H9 (cell line): ENCODE data around the gene JUP. TPM values are rescaled to one million over a fixed set of nuclear protein-coding genes. Genes with fewer than 3 reads are reported as not detected.

ENCODE experiments used
- DNase-seq: peaks from one replicate; pipeline ENCODE4 v3.0.0-alpha.2; 2017
- H2AFZ ChIP-seq: one replicate; pipeline ENCODE4 v1.6.1; 2013; ENCODE audit warnings: mild to moderate bottlenecking, low read length, control low read depth, moderate library complexity
- H2AK5ac ChIP-seq: 2 replicates; pipeline ENCODE4 v1.6.1; 2013; ENCODE audit warnings: low read length, control low read depth, mixed read lengths; ENCODE audit not compliant: insufficient read length
- H2BK120ac ChIP-seq: one replicate; pipeline ENCODE4 v1.6.1; 2013; ENCODE audit warnings: low read depth, mild to moderate bottlenecking, low read length, control low read depth, inconsistent platforms; ENCODE audit not compliant: poor library complexity, severe bottlenecking
- H2BK12ac ChIP-seq: 2 replicates; pipeline ENCODE4 v1.6.1; 2013; ENCODE audit warnings: low read length, control low read depth, mixed read lengths, low read depth; ENCODE audit not compliant: insufficient read length
- H2BK15ac ChIP-seq: 2 replicates; pipeline ENCODE4 v1.6.1; 2013; ENCODE audit warnings: low read depth, low read length, control low read depth
- H2BK20ac ChIP-seq: one replicate; pipeline ENCODE4 v1.6.1; 2013; ENCODE audit warnings: low read depth, mild to moderate bottlenecking, low read length, control low read depth, inconsistent platforms; ENCODE audit not compliant: poor library complexity, severe bottlenecking
- H2BK5ac ChIP-seq: 2 replicates; pipeline ENCODE4 v1.6.1; 2013; ENCODE audit warnings: low read length, control low read depth, mixed read lengths; ENCODE audit not compliant: insufficient read length
- H3K14ac ChIP-seq: 2 replicates; pipeline ENCODE4 v1.6.1; 2013; ENCODE audit warnings: low read length, control low read depth; ENCODE audit not compliant: insufficient read depth
- H3K18ac ChIP-seq: 2 replicates; pipeline ENCODE4 v1.6.1; 2013; ENCODE audit warnings: low read depth, mild to moderate bottlenecking, mixed read lengths, low read length, control low read depth; ENCODE audit not compliant: insufficient read length
- H3K23ac ChIP-seq: 2 replicates; pipeline ENCODE4 v1.6.1; 2013; ENCODE audit warnings: low read length, control low read depth, mixed read lengths, low read depth; ENCODE audit not compliant: insufficient read length
- H3K23me2 ChIP-seq: 2 replicates; pipeline ENCODE4 v1.6.1; 2013; ENCODE audit warnings: low read depth, mild to moderate bottlenecking, mixed read lengths, low read length, control low read depth; ENCODE audit not compliant: insufficient read length, poor library complexity, severe bottlenecking
- H3K27ac ChIP-seq: 2 replicates; pipeline ENCODE4 v1.5.1; 2013; ENCODE audit warnings: low read length, control low read depth, mixed read lengths, low read depth; ENCODE audit not compliant: insufficient read length
- H3K27me3 ChIP-seq: 2 replicates; pipeline ENCODE4 v1.6.1; 2013; ENCODE audit warnings: low read length, control low read depth, inconsistent platforms; ENCODE audit not compliant: insufficient read depth
- H3K4ac ChIP-seq: 2 replicates; pipeline ENCODE4 v1.6.1; 2013; ENCODE audit warnings: low read depth, mild to moderate bottlenecking, control low read depth, inconsistent platforms, low read length, moderate library complexity
- H3K4me1 ChIP-seq: 2 replicates; pipeline ENCODE4 v1.6.1; 2013; ENCODE audit warnings: low read length, control low read depth, inconsistent platforms; ENCODE audit not compliant: insufficient read depth
- H3K4me2 ChIP-seq: 2 replicates; pipeline ENCODE4 v1.6.1; 2013; ENCODE audit warnings: low read length, control low read depth, mixed read lengths; ENCODE audit not compliant: insufficient read length, insufficient read depth
- H3K56ac ChIP-seq: 2 replicates; pipeline ENCODE4 v1.6.1; 2013; ENCODE audit warnings: low read depth, mild to moderate bottlenecking, mixed read lengths, low read length, control low read depth; ENCODE audit not compliant: insufficient read length
- H3K79me1 ChIP-seq: 2 replicates; pipeline ENCODE4 v1.6.1; 2013; ENCODE audit warnings: low read depth, mild to moderate bottlenecking, moderate library complexity, low read length, control low read depth, inconsistent platforms; ENCODE audit not compliant: insufficient read depth, poor library complexity, severe bottlenecking
- H3K79me2 ChIP-seq: 2 replicates; pipeline ENCODE4 v1.6.1; 2013; ENCODE audit warnings: low read length, control low read depth, inconsistent platforms; ENCODE audit not compliant: insufficient read depth
- H3K9ac ChIP-seq: 2 replicates; pipeline ENCODE4 v1.6.1; 2013; ENCODE audit warnings: low read length, control low read depth, mixed read lengths; ENCODE audit not compliant: insufficient read length; ENCODE audit errors: extremely low read depth
- H3K9me3 ChIP-seq: one replicate; pipeline ENCODE4 v1.6.1; 2013; ENCODE audit warnings: low read depth, low read length, inconsistent platforms; ENCODE audit not compliant: control insufficient read depth
- H3T11ph ChIP-seq: one replicate; pipeline ENCODE4 v1.6.1; 2013; ENCODE audit warnings: mild to moderate bottlenecking, low read length, control low read depth, inconsistent platforms
- H4K20me1 ChIP-seq: one replicate; pipeline ENCODE4 v1.6.1; 2013; ENCODE audit not compliant: control insufficient read depth, insufficient read length, insufficient read depth
- H4K5ac ChIP-seq: 2 replicates; pipeline ENCODE4 v1.6.1; 2013; ENCODE audit warnings: low read depth, mild to moderate bottlenecking, mixed read lengths, low read length, control low read depth; ENCODE audit not compliant: insufficient read length
- H4K8ac ChIP-seq: replicated peaks from 2 replicates; pipeline ENCODE4 v1.6.1; 2013; ENCODE audit warnings: low read length, control low read depth, mixed read lengths, low read depth; ENCODE audit not compliant: insufficient read length
- H4K91ac ChIP-seq: 2 replicates; pipeline ENCODE4 v1.6.1; 2013; ENCODE audit warnings: low read depth, mild to moderate bottlenecking, moderate library complexity, mixed read lengths, low read length, control low read depth; ENCODE audit not compliant: insufficient read length
- H3K27ac Mint-ChIP-seq, 3 experiments: 2 replicates in 2 of 3; 3 replicates in 1 of 3; pipeline ENCODE4 v1.8.0; 2020 to 2021; ENCODE audit warnings: mixed read lengths in 3 of 3, mild to moderate bottlenecking in 1 of 3, moderate library complexity in 1 of 3
- H3K27me3 Mint-ChIP-seq: 2 replicates; pipeline ENCODE4 v1.8.0; 2021; ENCODE audit warnings: low read depth, mild to moderate bottlenecking, moderate library complexity, mixed read lengths
- H3K36me3 Mint-ChIP-seq, 3 experiments: 2 replicates in 2 of 3; 3 replicates in 1 of 3; pipeline ENCODE4 v1.8.0; 2020 to 2021; ENCODE audit warnings: low read depth in 3 of 3, mixed read lengths in 3 of 3; ENCODE audit not compliant: insufficient read depth in 1 of 3
- H3K4me1 Mint-ChIP-seq, 2 experiments: 2 replicates each; pipeline ENCODE4 v1.8.0; 2020; ENCODE audit warnings: mixed read lengths in 2 of 2
- H3K4me3 Mint-ChIP-seq, 2 experiments: 2 replicates in 1 of 2; 3 replicates in 1 of 2; pipeline ENCODE4 v1.8.0; 2020 to 2021; ENCODE audit warnings: mild to moderate bottlenecking in 2 of 2, mixed read lengths in 2 of 2, moderate library complexity in 1 of 2
- H3K9me3 Mint-ChIP-seq, 2 experiments: 2 replicates in 1 of 2; 3 replicates in 1 of 2; pipeline ENCODE4 v1.8.0; 2020; ENCODE audit warnings: mild to moderate bottlenecking in 2 of 2, mixed read lengths in 2 of 2, moderate library complexity in 1 of 2
- WGBS: extraction: QIAGEN DNeasy Blood & Tissue Kit; methylation state at CpG from one replicate; pipeline ENCODE4 v1.1.7; 2013; ENCODE audit warnings: missing lambda C conversion rate, low lambda C conversion rate, mixed read lengths; ENCODE audit not compliant: insufficient read length; ENCODE audit errors: extremely low coverage; 5-methylcytosine and 5-hydroxymethylcytosine counted together
- total RNA-seq: library from RNA; stranded (reverse); gene quantifications from 2 replicates; pipeline ENCODE4 v1.2.1, GENCODE V29; 2021
- TF ChIP-seq, protein P1 (sequence below): fragments of 200-600 bp; sonication (generic); conservative IDR thresholded peaks from 3 replicates; pipeline ENCODE4 v1.8.0; 2021; ENCODE audit warnings: antibody characterized with exemption, mild to moderate bottlenecking

JUP gene
- total RNA-seq, 1 experiment from 2014 or later = 90.1 TPM

DNA sequence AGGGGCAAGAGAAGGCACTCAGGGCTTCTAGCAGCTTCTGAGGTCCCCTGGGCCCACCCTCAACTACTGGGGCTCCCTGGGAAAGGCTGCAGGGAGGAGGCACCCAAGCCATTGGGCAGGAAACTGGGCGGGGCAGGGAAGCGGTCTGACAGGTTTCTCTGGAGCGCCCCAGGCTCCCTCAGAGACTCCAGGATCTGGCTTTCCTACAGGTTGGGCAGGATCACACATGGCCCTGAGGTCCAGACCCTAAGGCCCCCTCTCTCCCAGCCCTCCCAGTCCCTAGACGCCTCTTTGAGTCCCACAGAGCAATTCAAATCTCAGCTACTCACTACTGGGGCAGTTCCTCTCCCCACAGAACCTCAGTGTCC, 14.3 kb downstream of the JUP start:
- Histone ChIP-seq H4K91ac (no peak overlapping the region), H3K79me1 (no peaks in the 10 kb centered on the region), H3K4me2 (no peak overlapping the region), H3K56ac (no peak overlapping the region), H3K4ac (no peak overlapping the region), H3T11ph (no peak overlapping the region), H2BK5ac (no peak overlapping the region), H3K4me1 (peaks cover 7% of the 10 kb centered on the region; the same call in 1 of the 2 replicates), H3K18ac (no peak overlapping the region), H3K27me3 (no peaks in the 10 kb centered on the region), H2BK15ac (no peak overlapping the region), H4K5ac (no peak overlapping the region), H3K14ac (no peak overlapping the region), H2BK120ac (no peak overlapping the region), H2AFZ (no peak overlapping the region), H3K9me3 (no peaks in the 10 kb centered on the region), H3K79me2 (no peaks in the 10 kb centered on the region; the same call in 1 of the 2 replicates), H2BK12ac (no peak overlapping the region), H3K9ac (no peak overlapping the region), H3K23me2 (no peaks in the 10 kb centered on the region), H4K8ac (no peak overlapping the region), H3K23ac (no peak overlapping the region), H4K20me1 (no peaks in the 10 kb centered on the region), H2AK5ac (no peak overlapping the region), H2BK20ac (no peak overlapping the region), H3K27ac (no peak overlapping the region)
- H3K36me3 Mint-ChIP-seq = peaks cover 18 to 45% (median 45%) of the 10 kb centered on the region in 3 experiments
- H3K27ac Mint-ChIP-seq = peak overlapping the region; percentile 22 to 72 (median 70); a peak in 3 of 7 replicates
- no peaks in the 10 kb centered on the region for H3K9me3 Mint-ChIP-seq
- TF ChIP-seq, protein P1, sequence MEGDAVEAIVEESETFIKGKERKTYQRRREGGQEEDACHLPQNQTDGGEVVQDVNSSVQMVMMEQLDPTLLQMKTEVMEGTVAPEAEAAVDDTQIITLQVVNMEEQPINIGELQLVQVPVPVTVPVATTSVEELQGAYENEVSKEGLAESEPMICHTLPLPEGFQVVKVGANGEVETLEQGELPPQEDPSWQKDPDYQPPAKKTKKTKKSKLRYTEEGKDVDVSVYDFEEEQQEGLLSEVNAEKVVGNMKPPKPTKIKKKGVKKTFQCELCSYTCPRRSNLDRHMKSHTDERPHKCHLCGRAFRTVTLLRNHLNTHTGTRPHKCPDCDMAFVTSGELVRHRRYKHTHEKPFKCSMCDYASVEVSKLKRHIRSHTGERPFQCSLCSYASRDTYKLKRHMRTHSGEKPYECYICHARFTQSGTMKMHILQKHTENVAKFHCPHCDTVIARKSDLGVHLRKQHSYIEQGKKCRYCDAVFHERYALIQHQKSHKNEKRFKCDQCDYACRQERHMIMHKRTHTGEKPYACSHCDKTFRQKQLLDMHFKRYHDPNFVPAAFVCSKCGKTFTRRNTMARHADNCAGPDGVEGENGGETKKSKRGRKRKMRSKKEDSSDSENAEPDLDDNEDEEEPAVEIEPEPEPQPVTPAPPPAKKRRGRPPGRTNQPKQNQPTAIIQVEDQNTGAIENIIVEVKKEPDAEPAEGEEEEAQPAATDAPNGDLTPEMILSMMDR = no peak
- peaks cover 44 to 52% of the 10 kb centered on the region in 2 experiments for H3K4me1 Mint-ChIP-seq
- H3K4me3 Mint-ChIP-seq = no peak overlapping the region; a peak in 1 of 5 replicates
- no peaks in the 10 kb centered on the region for H3K27me3 Mint-ChIP-seq
- DNase-seq = peak; percentile 89
- WGBS = no CpG with 5 or more reads among the region's 4 CpGs
